Suprapubic skin (tissue), 4 donors: ENCODE data around the gene NHEJ1. TPM values are rescaled to one million over a fixed set of nuclear protein-coding genes. Genes with fewer than 3 reads are reported as not detected.
A peak's percentile ranks its signal among the peaks of the same experiment; 100 is the strongest.

Experiments used
- DNase-seq, 2 donors: peaks; one replicate each; pipeline ENCODE4 v3.0.0-alpha.2; 2019; ENCODE audit warnings: low spot score in 2 of 2
- H3K27ac ChIP-seq: fragments of 200-600 bp; sonication (generic); one replicate; pipeline ENCODE4 v1.5.1; 2019
- H3K27me3 ChIP-seq: fragments of 200-600 bp; sonication (generic); one replicate; pipeline ENCODE4 v1.5.1; 2019
- H3K36me3 ChIP-seq: fragments of 200-600 bp; sonication (generic); one replicate; pipeline ENCODE4 v1.5.1; 2019
- H3K4me1 ChIP-seq: fragments of 200-600 bp; sonication (generic); one replicate; pipeline ENCODE4 v1.5.1; 2019
- H3K4me3 ChIP-seq: fragments of 200-600 bp; sonication (generic); one replicate; pipeline ENCODE4 v1.5.1; 2019; ENCODE audit warnings: mild to moderate bottlenecking
- H3K9me3 ChIP-seq: fragments of 200-600 bp; sonication (generic); one replicate; pipeline ENCODE4 v1.5.1; 2019
- EP300 ChIP-seq: sonication (generic); formaldehyde crosslinking; IDR thresholded peaks from one replicate; pipeline ENCODE4 v1.6.1; 2017; ENCODE audit warnings: antibody characterized with exemption
- POLR2A ChIP-seq, 2 donors: fragments of 450-650 bp; IDR thresholded peaks; one replicate each; pipeline ENCODE4 v1.6.1; 2017; ENCODE audit warnings: antibody characterized with exemption in 2 of 2, mild to moderate bottlenecking in 2 of 2, moderate library complexity in 2 of 2
- POLR2AphosphoS5 ChIP-seq, 3 donors: sonication (generic); formaldehyde crosslinking; IDR thresholded peaks; one replicate each; pipeline ENCODE4 v1.6.1; 2017; ENCODE audit warnings: antibody characterized with exemption in 3 of 3
- WGBS: methylation state at CpG from one replicate; pipeline ENCODE4 v1.1.5; 2018; 5-methylcytosine and 5-hydroxymethylcytosine counted together
- total RNA-seq, 4 donors: library from RNA; depleted of rRNA; stranded (reverse); fragments of >200 nt; gene quantifications; one replicate each; pipeline ENCODE4 v1.1.0, GENCODE V29; 2016
- TF ChIP-seq, protein P1 (sequence below), 2 donors: fragments of 200-600 bp in 1 of 2; fragments of 450-650 bp in 1 of 2; sonication (generic) in 1 of 2; IDR thresholded peaks; one replicate each; pipeline ENCODE4 v1.5.1; 2016 to 2019; ENCODE audit warnings: antibody characterized with exemption in 2 of 2, mild to moderate bottlenecking in 1 of 2, moderate library complexity in 1 of 2

NHEJ1 gene
- total RNA-seq, 4 donors from 2014 or later, result 15.7 to 19.2 (median 18.3) TPM

DNA sequence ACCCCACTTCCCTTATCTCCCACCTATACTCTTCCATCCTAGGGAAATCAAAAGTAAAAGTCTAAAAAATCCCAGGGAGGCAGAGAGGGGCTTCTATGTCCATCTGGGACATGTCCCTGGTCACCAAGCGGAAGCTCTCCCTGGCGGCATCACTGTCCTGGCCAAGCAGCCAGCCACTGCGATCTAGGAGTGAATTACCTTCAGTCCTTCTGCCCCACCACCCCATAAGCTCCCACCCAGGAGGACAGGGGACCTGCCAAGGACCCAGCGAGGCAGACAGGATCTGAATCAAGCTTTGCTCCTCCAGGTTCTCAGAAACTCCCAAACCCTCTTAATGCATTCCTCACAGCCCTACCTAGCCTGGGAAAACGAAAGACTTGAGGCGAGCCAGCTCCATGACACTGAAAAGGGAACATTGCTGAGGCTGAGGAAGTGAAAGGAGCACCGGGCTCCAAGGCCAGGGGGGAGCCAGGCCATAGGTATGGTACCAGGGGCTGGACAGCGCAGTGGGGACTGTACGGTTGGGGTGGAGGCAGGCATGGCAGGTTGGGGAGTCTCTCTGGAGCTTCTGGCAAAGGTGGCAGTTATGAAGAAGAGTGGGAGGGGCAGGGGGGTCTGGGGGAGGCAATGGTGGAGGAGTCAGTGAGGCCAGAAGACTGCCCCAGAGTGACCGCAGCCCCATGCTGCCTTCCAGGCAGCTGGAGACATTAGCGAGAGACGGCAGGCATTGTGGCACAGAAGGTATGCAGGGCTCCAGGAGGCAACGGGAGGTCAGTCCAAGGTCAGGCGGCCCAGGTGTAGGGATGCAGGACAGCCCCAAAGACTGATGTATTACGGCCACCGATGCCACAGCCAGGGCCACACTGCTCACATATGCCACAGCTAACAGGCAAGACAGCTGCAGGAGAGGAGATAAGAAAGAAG lies 11.9 kb upstream of the NHEJ1 start:
- Histone ChIP-seq H3K36me3 (peaks cover 33% of the 10 kb centered on the region), H3K4me1 (peaks cover 32% of the 10 kb centered on the region), H3K27me3 (no peaks in the 10 kb centered on the region), H3K4me3 (no peak overlapping the region), H3K9me3 (no peaks in the 10 kb centered on the region), H3K27ac (no peak overlapping the region)
- 90% methylated on average over 16 of the region's 16 CpGs for WGBS
- TF ChIP-seq, protein P1, sequence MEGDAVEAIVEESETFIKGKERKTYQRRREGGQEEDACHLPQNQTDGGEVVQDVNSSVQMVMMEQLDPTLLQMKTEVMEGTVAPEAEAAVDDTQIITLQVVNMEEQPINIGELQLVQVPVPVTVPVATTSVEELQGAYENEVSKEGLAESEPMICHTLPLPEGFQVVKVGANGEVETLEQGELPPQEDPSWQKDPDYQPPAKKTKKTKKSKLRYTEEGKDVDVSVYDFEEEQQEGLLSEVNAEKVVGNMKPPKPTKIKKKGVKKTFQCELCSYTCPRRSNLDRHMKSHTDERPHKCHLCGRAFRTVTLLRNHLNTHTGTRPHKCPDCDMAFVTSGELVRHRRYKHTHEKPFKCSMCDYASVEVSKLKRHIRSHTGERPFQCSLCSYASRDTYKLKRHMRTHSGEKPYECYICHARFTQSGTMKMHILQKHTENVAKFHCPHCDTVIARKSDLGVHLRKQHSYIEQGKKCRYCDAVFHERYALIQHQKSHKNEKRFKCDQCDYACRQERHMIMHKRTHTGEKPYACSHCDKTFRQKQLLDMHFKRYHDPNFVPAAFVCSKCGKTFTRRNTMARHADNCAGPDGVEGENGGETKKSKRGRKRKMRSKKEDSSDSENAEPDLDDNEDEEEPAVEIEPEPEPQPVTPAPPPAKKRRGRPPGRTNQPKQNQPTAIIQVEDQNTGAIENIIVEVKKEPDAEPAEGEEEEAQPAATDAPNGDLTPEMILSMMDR (IDR thresholded peaks at IDR 0.05), result no peak
- TF ChIP-seq POLR2AphosphoS5 (IDR thresholded peaks at IDR 0.05) (no peak), POLR2A (IDR thresholded peaks at IDR 0.05) (no peak), EP300 (no peak)
- DNase-seq, result no peak

DNA sequence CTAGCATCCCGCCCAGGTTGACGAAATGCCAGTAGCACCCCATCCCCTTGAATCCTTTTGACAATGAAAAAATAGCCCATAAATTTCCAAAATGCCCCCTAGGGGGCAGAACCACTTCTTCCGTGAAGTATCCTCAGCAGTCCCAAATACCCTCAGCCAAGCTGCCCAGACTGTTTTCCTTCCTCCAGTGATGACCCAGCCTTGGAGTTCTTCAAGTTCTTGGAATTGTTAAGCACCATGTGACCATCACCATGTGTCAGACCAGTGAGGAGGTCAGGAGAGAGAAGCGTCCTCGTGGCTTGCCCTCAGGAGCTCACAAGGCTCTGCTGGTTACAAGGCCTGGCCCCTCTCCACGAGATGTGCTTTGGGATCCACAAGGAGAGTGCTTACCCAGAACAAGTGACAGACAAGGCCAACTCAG lies 10.6 kb upstream of the NHEJ1 start:
- WGBS, result 39% methylated on average over 4 of the region's 6 CpGs
- peak in 1 of 2 donors; percentile 84 for DNase-seq
- TF ChIP-seq, protein P1 (IDR thresholded peaks at IDR 0.05), result peak; percentile 63 to 69
- TF ChIP-seq POLR2AphosphoS5 (IDR thresholded peaks at IDR 0.05) (peak in 1 of 3 donors; percentile 35), EP300 (peak; percentile 6), POLR2A (IDR thresholded peaks at IDR 0.05) (no peak)
- H3K4me3 ChIP-seq, result no peak overlapping the region
- peaks cover 32% of the 10 kb centered on the region for H3K4me1 ChIP-seq
- H3K27ac ChIP-seq, result peak overlapping the region; percentile 46
- H3K36me3 ChIP-seq, result peaks cover 33% of the 10 kb centered on the region
- H3K9me3 ChIP-seq, result no peaks in the 10 kb centered on the region
- H3K27me3 ChIP-seq, result no peaks in the 10 kb centered on the region

DNA sequence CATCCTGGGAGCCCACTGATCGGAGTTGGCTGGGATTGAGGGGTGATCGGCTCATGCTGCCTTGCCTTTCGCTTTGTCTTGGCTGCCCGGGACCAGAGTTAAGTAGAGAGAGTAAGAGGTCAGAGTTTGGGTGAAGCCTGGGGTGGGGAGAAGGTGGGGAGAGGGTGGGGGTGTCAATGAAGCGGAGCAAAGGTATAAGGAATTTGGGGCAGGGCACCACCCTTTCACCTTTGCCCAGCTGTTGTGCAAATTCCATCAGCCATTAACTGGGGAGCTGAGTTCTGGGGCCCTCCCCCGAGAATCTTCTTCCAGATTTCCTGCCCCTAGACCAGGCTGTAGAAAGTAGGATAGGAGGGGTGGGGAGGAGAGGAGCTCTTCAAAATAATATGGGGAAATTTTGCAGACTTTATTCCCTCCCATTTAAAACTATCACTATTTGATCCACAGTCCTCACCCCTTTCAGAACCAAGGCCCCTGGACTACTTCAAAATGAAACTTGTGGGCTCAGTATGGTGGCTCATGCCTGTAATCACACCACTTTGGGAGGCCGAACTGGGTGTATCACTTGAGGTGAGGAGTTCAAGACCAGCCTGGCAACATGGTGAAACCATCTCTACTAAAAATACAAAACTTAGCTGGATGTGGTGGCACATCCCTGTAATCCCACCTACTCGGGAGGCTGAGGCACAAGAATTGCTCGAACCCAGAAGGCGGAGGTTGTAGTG lies 9.5 kb upstream of the NHEJ1 start, which contains the start of gene SLC23A3:
Gene SLC23A3, minus strand, starts transcription at position 100 of the 725 bp plus-strand sequence. Its CDS starts 45 bp downstream, at position 55.
- Histone ChIP-seq H3K9me3 (no peaks in the 10 kb centered on the region), H3K4me3 (no peak within 1 kb of the TSS), H3K27ac (no peak within 1 kb of the TSS), H3K4me1 (peaks cover 20% of the 10 kb centered on the region), H3K27me3 (no peaks in the 10 kb centered on the region), H3K36me3 (peaks cover 33% of the 10 kb centered on the region)
- TF ChIP-seq, protein P1 (IDR thresholded peaks at IDR 0.05), result no peak
- TF ChIP-seq EP300 (no peak), POLR2AphosphoS5 (IDR thresholded peaks at IDR 0.05) (no peak), POLR2A (IDR thresholded peaks at IDR 0.05) (no peak)
- WGBS, result 90% methylated on average over 10 of the region's 10 CpGs
- no peak for DNase-seq

DNA sequence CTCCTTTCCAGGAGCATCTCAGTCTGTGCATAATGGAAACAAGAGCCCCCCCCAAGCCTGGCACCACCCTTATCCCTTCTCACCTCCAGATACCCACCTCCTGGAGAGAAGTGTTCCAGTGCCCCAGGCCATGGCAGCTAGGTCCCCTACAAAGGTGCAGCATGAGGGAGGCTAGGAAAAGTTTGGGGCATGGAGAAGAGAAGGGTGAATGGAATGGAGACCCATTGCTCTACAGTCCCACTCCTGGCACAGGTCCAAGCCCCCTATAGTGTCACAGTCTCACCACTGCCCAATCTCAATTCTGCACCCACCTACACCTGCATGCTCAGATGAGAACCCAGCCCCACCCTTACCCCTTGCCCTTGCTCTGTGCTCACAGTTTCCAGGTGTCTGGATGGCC lies 8.3 kb upstream of the NHEJ1 start:
- H3K27me3 ChIP-seq, result no peaks in the 10 kb centered on the region
- no peaks in the 10 kb centered on the region for H3K9me3 ChIP-seq
- peaks cover 22% of the 10 kb centered on the region for H3K36me3 ChIP-seq
- TF ChIP-seq POLR2A (IDR thresholded peaks at IDR 0.05) (no peak), POLR2AphosphoS5 (IDR thresholded peaks at IDR 0.05) (no peak)
- H3K27ac ChIP-seq, result no peak overlapping the region
- no peak overlapping the region for H3K4me3 ChIP-seq
- DNase-seq, result no peak
- peaks cover 11% of the 10 kb centered on the region for H3K4me1 ChIP-seq

DNA sequence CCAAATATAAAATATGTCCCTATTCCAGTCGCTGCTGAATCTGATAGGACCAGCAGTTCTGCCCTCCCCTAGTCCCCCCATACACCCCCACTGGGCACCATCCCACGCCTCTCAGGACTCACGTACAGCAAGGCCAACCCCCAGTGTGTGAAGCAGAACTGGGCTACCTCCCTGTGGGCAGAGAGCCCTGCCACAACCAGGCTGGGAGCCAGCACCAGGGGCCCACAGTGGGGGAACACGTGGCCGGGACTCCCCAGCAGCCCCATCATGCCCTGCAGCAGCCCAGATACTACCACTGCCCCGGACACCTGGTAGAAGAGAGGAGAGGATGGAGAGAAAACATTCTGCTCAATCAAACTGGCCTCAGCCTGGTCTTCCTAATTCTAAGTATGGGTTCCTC lies 7.9 kb upstream of the NHEJ1 start:
- no peaks in the 10 kb centered on the region for H3K27me3 ChIP-seq
- no peak for DNase-seq
- TF ChIP-seq POLR2AphosphoS5 (IDR thresholded peaks at IDR 0.05) (no peak), POLR2A (IDR thresholded peaks at IDR 0.05) (no peak), EP300 (no peak)
- TF ChIP-seq, protein P1 (IDR thresholded peaks at IDR 0.05), result no peak
- H3K27ac ChIP-seq, result no peak overlapping the region
- peaks cover 11% of the 10 kb centered on the region for H3K4me1 ChIP-seq
- 51% methylated on average over 3 of the region's 6 CpGs for WGBS
- peaks cover 18% of the 10 kb centered on the region for H3K36me3 ChIP-seq
- H3K4me3 ChIP-seq, result no peak overlapping the region
- H3K9me3 ChIP-seq, result no peaks in the 10 kb centered on the region
